Activated T-cell treated with anti-CD3 and anti-CD28 coated beads, Interleukin-2, amount 50 U/mL, for 24 hours (primary cell): ENCODE results near the gene PPP3CA.
A peak's percentile ranks its signal among the peaks of the same experiment; 100 is the strongest.
"Not testable (repeated sequence)": the region's sequence is repeated elsewhere in the genome, so short reads cannot be mapped to it uniquely, and the experiment has no call there.

Source experiments
- DNase-seq: peaks from one replicate; pipeline ENCODE4 v3.0.0-alpha.2; 2020
- H3K27ac Mint-ChIP-seq: 2 replicates; pipeline ENCODE4 v1.8.0; 2020; ENCODE audit warnings: mild to moderate bottlenecking, mixed read lengths
- H3K27me3 Mint-ChIP-seq: 2 replicates; pipeline ENCODE4 v1.8.0; 2020; ENCODE audit warnings: mixed read lengths
- H3K36me3 Mint-ChIP-seq: 2 replicates; pipeline ENCODE4 v1.8.0; 2020; ENCODE audit warnings: low read depth, mixed read lengths
- H3K4me1 Mint-ChIP-seq: 2 replicates; pipeline ENCODE4 v1.8.0; 2020; ENCODE audit warnings: low read depth, mixed read lengths
- H3K4me3 Mint-ChIP-seq: 2 replicates; pipeline ENCODE4 v1.8.0; 2020; ENCODE audit warnings: mild to moderate bottlenecking, moderate library complexity, mixed read lengths
- H3K9me3 Mint-ChIP-seq: 2 replicates; pipeline ENCODE4 v1.8.0; 2020; ENCODE audit warnings: mixed read lengths

The PPP3CA gene

GRCh38 chr4:101184668-101185067 is 162.7 kb downstream of the PPP3CA start:
- H3K27me3 Mint-ChIP-seq, result no peaks in the 10 kb centered on the region
- H3K27ac Mint-ChIP-seq, result no peak overlapping the region
- H3K9me3 Mint-ChIP-seq, result peaks cover 4% of the 10 kb centered on the region
- peaks cover 16% of the 10 kb centered on the region for H3K4me1 Mint-ChIP-seq
- no peak overlapping the region for H3K4me3 Mint-ChIP-seq
- peaks cover 11% of the 10 kb centered on the region for H3K36me3 Mint-ChIP-seq
- no peak for DNase-seq

- H3K9me3 Mint-ChIP-seq, result peaks cover 4% of the 10 kb centered on the region
- peaks cover 11% of the 10 kb centered on the region for H3K36me3 Mint-ChIP-seq
- H3K4me1 Mint-ChIP-seq, result peaks cover 14% of the 10 kb centered on the region
- no peak overlapping the region for H3K4me3 Mint-ChIP-seq
- H3K27me3 Mint-ChIP-seq, result no peaks in the 10 kb centered on the region
- DNase-seq, result no peak
- H3K27ac Mint-ChIP-seq, result no peak overlapping the region
Measured at GRCh38 chr4:101183666-101184373, 163.5 kb downstream of the PPP3CA start.

DNA sequence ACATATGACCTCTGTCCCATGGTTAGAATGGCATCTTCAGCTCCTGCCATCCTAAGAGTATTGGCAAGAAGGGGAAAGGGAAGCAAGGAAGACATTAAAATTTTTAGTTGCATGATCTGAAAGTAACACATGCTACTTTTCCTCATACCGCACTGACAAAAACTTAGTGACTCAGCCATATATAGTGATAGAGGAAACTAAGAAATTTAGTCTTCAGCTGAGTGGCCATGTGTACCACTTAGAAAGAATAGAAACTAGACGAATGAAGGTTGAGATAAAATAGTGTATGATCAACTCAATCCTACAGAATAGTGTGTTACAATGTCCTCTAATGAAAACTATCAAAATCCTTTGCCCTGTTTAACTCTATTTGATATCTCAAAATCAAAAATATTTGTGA is 164.1 kb downstream of the PPP3CA start:
- H3K4me3 Mint-ChIP-seq, result no peak overlapping the region
- no peak overlapping the region for H3K27ac Mint-ChIP-seq
- no peaks in the 10 kb centered on the region for H3K27me3 Mint-ChIP-seq
- peaks cover 19% of the 10 kb centered on the region for H3K4me1 Mint-ChIP-seq
- DNase-seq, result no peak
- peaks cover 11% of the 10 kb centered on the region for H3K36me3 Mint-ChIP-seq
- peaks cover 4% of the 10 kb centered on the region for H3K9me3 Mint-ChIP-seq

DNA sequence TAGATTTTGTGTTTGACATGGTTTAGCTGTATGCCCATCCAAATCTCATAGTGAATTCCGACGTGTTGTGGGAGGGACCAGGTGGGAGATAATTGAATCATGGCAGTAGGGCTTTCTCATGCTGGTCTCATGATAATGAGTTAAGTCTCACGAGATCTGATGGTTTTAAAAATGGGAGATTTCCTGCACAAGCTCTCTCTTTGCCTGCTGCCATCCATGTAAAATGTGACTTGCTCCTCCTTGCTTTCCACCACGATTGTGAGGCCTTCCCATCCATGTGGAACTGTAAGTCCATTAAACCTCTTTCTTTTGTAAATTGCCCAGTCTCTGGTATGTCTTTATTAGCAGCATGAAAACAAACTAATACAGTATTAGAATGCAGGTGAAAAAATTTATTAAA is 164.6 kb downstream of the PPP3CA start:
- H3K4me3 Mint-ChIP-seq, H3K9me3 Mint-ChIP-seq, DNase-seq, H3K27me3 Mint-ChIP-seq, H3K27ac Mint-ChIP-seq: not testable (repeated sequence)
- peaks cover 11% of the 10 kb centered on the region for H3K36me3 Mint-ChIP-seq
- H3K4me1 Mint-ChIP-seq, result peaks cover 13% of the 10 kb centered on the region

DNA sequence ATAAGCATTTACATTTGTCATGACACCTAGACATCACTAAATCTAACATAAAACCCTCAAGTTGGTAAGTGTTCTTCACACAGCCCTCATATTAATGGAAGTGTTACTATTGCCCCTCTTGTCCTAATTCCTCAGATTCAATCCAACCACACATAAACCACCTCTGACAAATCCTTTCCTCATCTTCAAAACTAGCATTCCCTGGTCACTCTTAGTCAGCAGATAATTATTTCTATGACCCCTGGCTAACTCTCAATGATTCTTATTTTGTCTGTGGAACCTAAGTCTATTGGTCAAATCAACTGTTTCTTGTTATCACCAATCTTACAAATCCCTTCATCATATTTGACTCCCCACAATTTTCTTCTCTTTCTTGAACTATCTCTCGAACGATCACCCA is 168.6 kb downstream of the PPP3CA start:
- no peak for DNase-seq
- H3K9me3 Mint-ChIP-seq, result peaks cover 4% of the 10 kb centered on the region
- peaks cover 23% of the 10 kb centered on the region for H3K4me1 Mint-ChIP-seq
- no peaks in the 10 kb centered on the region for H3K27me3 Mint-ChIP-seq
- no peak overlapping the region for H3K4me3 Mint-ChIP-seq
- H3K36me3 Mint-ChIP-seq, result peaks cover 11% of the 10 kb centered on the region
- no peak overlapping the region for H3K27ac Mint-ChIP-seq

- Mint-ChIP-seq H3K4me1 (peaks cover 27% of the 10 kb centered on the region), H3K36me3 (peaks cover 2% of the 10 kb centered on the region), H3K4me3 (no peak overlapping the region), H3K27ac (no peak overlapping the region), H3K27me3 (no peaks in the 10 kb centered on the region), H3K9me3 (no peaks in the 10 kb centered on the region)
- no peak for DNase-seq
Measured at GRCh38 chr4:101177154-101177553, 170.2 kb downstream of the PPP3CA start.

- no peaks in the 10 kb centered on the region for H3K36me3 Mint-ChIP-seq
- no peaks in the 10 kb centered on the region for H3K9me3 Mint-ChIP-seq
- no peak for DNase-seq
- no peak overlapping the region for H3K4me3 Mint-ChIP-seq
- no peak overlapping the region for H3K27ac Mint-ChIP-seq
- H3K4me1 Mint-ChIP-seq, result peaks cover 32% of the 10 kb centered on the region
- no peaks in the 10 kb centered on the region for H3K27me3 Mint-ChIP-seq
Measured at GRCh38 chr4:101175896-101176676, 171.2 kb downstream of the PPP3CA start.

- H3K27me3 Mint-ChIP-seq, result no peaks in the 10 kb centered on the region
- H3K36me3 Mint-ChIP-seq, result no peaks in the 10 kb centered on the region
- H3K27ac Mint-ChIP-seq, result no peak overlapping the region
- no peak for DNase-seq
- no peaks in the 10 kb centered on the region for H3K9me3 Mint-ChIP-seq
- peaks cover 32% of the 10 kb centered on the region for H3K4me1 Mint-ChIP-seq
- H3K4me3 Mint-ChIP-seq, result no peak overlapping the region
Measured at GRCh38 chr4:101174679-101175345, 172.5 kb downstream of the PPP3CA start.

DNA sequence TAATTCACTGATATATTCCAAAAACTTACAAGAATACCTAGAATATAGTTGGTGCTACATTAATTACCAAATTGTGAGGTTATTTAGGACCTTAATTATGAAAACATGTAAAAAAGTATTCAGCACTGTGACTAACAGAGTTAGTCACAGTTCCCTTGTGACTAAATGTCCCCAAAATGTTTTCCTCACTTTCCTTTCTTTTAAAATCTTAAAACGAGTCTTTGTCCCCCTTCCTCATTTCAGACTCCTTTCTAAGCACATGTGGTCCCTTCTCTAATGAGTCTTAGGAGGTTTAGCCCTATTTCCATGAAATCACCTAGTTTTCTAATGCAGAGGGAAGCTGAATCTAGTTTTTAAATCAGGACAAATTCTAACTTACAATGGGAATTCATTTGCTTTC is 175.0 kb downstream of the PPP3CA start:
- H3K4me3 Mint-ChIP-seq, result no peak overlapping the region
- peaks cover 26% of the 10 kb centered on the region for H3K4me1 Mint-ChIP-seq
- H3K9me3 Mint-ChIP-seq, result no peaks in the 10 kb centered on the region
- no peak for DNase-seq
- no peak overlapping the region for H3K27ac Mint-ChIP-seq
- no peaks in the 10 kb centered on the region for H3K27me3 Mint-ChIP-seq
- no peaks in the 10 kb centered on the region for H3K36me3 Mint-ChIP-seq

DNA sequence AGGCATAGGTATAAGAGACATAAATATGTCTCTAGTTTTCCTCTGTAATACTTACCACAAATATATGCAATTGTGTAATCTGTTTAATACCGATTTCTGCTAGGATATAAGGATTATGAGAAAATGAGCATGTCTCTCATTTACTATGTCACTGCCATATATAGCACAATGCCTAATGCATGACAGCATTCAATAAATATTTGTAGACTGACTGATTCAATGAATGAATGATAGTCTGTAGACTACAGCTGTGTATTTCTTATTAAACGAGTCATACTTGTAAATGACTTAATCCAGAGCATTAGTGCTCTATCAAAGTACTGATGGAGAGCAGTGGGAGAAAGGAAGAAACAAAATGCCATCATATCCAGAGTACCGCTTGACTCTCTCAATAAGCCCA is 175.6 kb downstream of the PPP3CA start:
- no peaks in the 10 kb centered on the region for H3K36me3 Mint-ChIP-seq
- no peak overlapping the region for H3K27ac Mint-ChIP-seq
- H3K4me3 Mint-ChIP-seq, result no peak overlapping the region
- peaks cover 20% of the 10 kb centered on the region for H3K4me1 Mint-ChIP-seq
- no peaks in the 10 kb centered on the region for H3K27me3 Mint-ChIP-seq
- DNase-seq, result no peak
- no peaks in the 10 kb centered on the region for H3K9me3 Mint-ChIP-seq

GRCh38 chr4:101169044-101170014 is 178.0 kb downstream of the PPP3CA start:
- Mint-ChIP-seq H3K4me1 (peaks cover 15% of the 10 kb centered on the region), H3K36me3 (no peaks in the 10 kb centered on the region), H3K27me3 (no peaks in the 10 kb centered on the region), H3K27ac (no peak overlapping the region), H3K9me3 (no peaks in the 10 kb centered on the region), H3K4me3 (no peak overlapping the region)
- peak; percentile 42 for DNase-seq

- Mint-ChIP-seq H3K36me3 (no peaks in the 10 kb centered on the region), H3K9me3 (no peaks in the 10 kb centered on the region), H3K4me1 (peaks cover 13% of the 10 kb centered on the region), H3K27me3 (no peaks in the 10 kb centered on the region), H3K27ac (peak overlapping the region; percentile 15), H3K4me3 (no peak overlapping the region)
- no peak for DNase-seq
Measured at GRCh38 chr4:101163936-101164335, 183.4 kb downstream of the PPP3CA start.

DNA sequence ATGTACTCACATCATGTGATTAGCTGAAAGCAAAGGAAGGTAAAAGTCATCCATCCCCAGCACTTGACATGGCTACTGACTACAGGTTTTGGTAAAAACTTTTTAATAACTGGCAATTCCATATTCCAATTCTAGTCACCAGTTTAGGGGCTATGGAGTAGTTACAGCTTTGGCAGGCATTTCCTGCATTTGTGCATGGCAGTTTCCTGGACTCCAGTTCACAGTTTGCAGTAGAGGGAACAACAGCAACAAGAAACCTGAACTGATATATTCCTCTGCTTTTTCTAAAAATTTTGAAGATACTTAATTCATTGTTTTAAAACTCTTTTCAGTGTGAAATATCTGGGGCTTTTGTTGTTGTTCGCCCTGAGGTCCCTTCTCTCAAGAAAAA is 184.3 kb downstream of the PPP3CA start:
- Mint-ChIP-seq H3K36me3 (no peaks in the 10 kb centered on the region), H3K27ac (no peak overlapping the region), H3K4me3 (no peak overlapping the region), H3K9me3 (no peaks in the 10 kb centered on the region), H3K27me3 (no peaks in the 10 kb centered on the region), H3K4me1 (peaks cover 18% of the 10 kb centered on the region)
- DNase-seq, result no peak
